Measurements from ENCODE around the gene PYGM.

- no peak for TF ChIP-seq POLR2A (IDR thresholded peaks at IDR 0.05)
- no peak for TF ChIP-seq CTCF (IDR thresholded peaks at IDR 0.05)
These were observed 14.6 kb downstream of the PYGM start for GRCh38 chr11:64745189-64745520.
